Astrocyte (in vitro differentiated cells and primary cell): ENCODE measurements around the gene DUSP10. TPM values are rescaled to one million over a fixed set of nuclear protein-coding genes. Genes with fewer than 3 reads are reported as not detected.

ENCODE experiments used
- DNase-seq: peaks from one replicate; pipeline ENCODE4 v3.0.0-alpha.2; 2010; ENCODE audit warnings: low read depth
- FAIRE-seq: peaks from 2 replicates; lab custom pipeline; 2011; peaks lifted over from hg19 to GRCh38; lab: Jason Lieb, UNC
- H2AFZ ChIP-seq: 2 replicates; pipeline ENCODE4 v1.6.0; 2012; ENCODE audit warnings: low read depth, low read length, inconsistent platforms
- H3K27ac ChIP-seq: 2 replicates; pipeline ENCODE4 v1.5.1; 2011; ENCODE audit warnings: low read depth, low read length, inconsistent platforms
- H3K27me3 ChIP-seq: 2 replicates; pipeline ENCODE4 v1.6.0; 2011; ENCODE audit warnings: low read length, inconsistent platforms; ENCODE audit not compliant: insufficient read depth
- H3K36me3 ChIP-seq: 2 replicates; pipeline ENCODE4 v1.5.1; 2011; ENCODE audit warnings: low read length, inconsistent platforms; ENCODE audit not compliant: insufficient read depth
- H3K4me1 ChIP-seq: 2 replicates; pipeline ENCODE4 v1.5.1; 2011; ENCODE audit warnings: low read length, inconsistent platforms; ENCODE audit not compliant: insufficient read depth
- H3K4me2 ChIP-seq: 2 replicates; pipeline ENCODE4 v1.6.0; 2012; ENCODE audit warnings: low read length, inconsistent platforms
- H3K4me3 ChIP-seq: 2 replicates; pipeline ENCODE4 v1.5.1; 2011; ENCODE audit warnings: low read depth, mild to moderate bottlenecking, low read length, inconsistent platforms; ENCODE audit not compliant: insufficient read depth
- H3K79me2 ChIP-seq: 2 replicates; pipeline ENCODE4 v1.6.0; 2012; ENCODE audit warnings: mild to moderate bottlenecking, low read length, inconsistent platforms; ENCODE audit not compliant: insufficient read depth
- H3K9ac ChIP-seq: 2 replicates; pipeline ENCODE4 v1.6.0; 2012; ENCODE audit warnings: mild to moderate bottlenecking, low read length, inconsistent platforms
- H3K9me3 ChIP-seq: 2 replicates; pipeline ENCODE4 v1.5.1; 2012; ENCODE audit warnings: low read depth, mild to moderate bottlenecking, low read length, inconsistent platforms; ENCODE audit not compliant: insufficient read depth
- H4K20me1 ChIP-seq: 2 replicates; pipeline ENCODE4 v1.6.0; 2012; ENCODE audit warnings: low read length, inconsistent platforms; ENCODE audit not compliant: insufficient read depth
- H3K27ac Mint-ChIP-seq: one replicate; pipeline ENCODE4 v1.8.0; 2021; ENCODE audit warnings: mild to moderate bottlenecking, mixed read lengths; ENCODE audit not compliant: unreplicated experiment
- H3K27me3 Mint-ChIP-seq: one replicate; pipeline ENCODE4 v1.8.0; 2021; ENCODE audit warnings: low read depth, mixed read lengths; ENCODE audit not compliant: unreplicated experiment
- H3K36me3 Mint-ChIP-seq: one replicate; pipeline ENCODE4 v1.8.0; 2021; ENCODE audit warnings: low read depth, mixed read lengths; ENCODE audit not compliant: unreplicated experiment
- H3K4me1 Mint-ChIP-seq: one replicate; pipeline ENCODE4 v1.8.0; 2021; ENCODE audit warnings: low read depth, mixed read lengths; ENCODE audit not compliant: unreplicated experiment
- H3K4me3 Mint-ChIP-seq: one replicate; pipeline ENCODE4 v1.8.0; 2021; ENCODE audit warnings: mild to moderate bottlenecking, moderate library complexity, mixed read lengths; ENCODE audit not compliant: unreplicated experiment
- H3K9me3 Mint-ChIP-seq: one replicate; pipeline ENCODE4 v1.8.0; 2021; ENCODE audit warnings: mild to moderate bottlenecking, mixed read lengths; ENCODE audit not compliant: unreplicated experiment
- CTCF ChIP-seq: IDR thresholded peaks from 2 replicates; pipeline ENCODE4 v1.5.1; 2011; ENCODE audit warnings: low read depth, mild to moderate bottlenecking, inconsistent platforms, low read length, moderate library complexity; ENCODE audit not compliant: insufficient read depth
- EZH2 ChIP-seq: IDR thresholded peaks from 2 replicates; pipeline ENCODE4 v1.6.1; 2012; ENCODE audit warnings: mild to moderate bottlenecking, low read length, inconsistent platforms; ENCODE audit not compliant: insufficient read depth
- total RNA-seq: library from RNA; stranded (reverse); gene quantifications from 2 replicates; pipeline ENCODE4 v1.2.1, GENCODE V29; 2021

DUSP10 gene
- total RNA-seq, 1 donor from 2014 or later, result 45.8 TPM

GRCh38 chr1:221748981-221749380 is 7.1 kb upstream of the DUSP10 start:
- H3K9me3 ChIP-seq, result no peaks in the 10 kb centered on the region
- Mint-ChIP-seq H3K27ac (no peak overlapping the region), H3K27me3 (no peaks in the 10 kb centered on the region), H3K4me1 (peaks cover 3% of the 10 kb centered on the region), H3K36me3 (no peaks in the 10 kb centered on the region), H3K4me3 (no peak overlapping the region), H3K9me3 (no peaks in the 10 kb centered on the region)
- no peaks in the 10 kb centered on the region for H3K27me3 ChIP-seq
- TF ChIP-seq CTCF, result no peak
- no peak for TF ChIP-seq EZH2
- H3K79me2 ChIP-seq, result no peaks in the 10 kb centered on the region
- H3K4me1 ChIP-seq, result no peaks in the 10 kb centered on the region
- H3K4me3 ChIP-seq, result no peak overlapping the region
- H4K20me1 ChIP-seq, result no peaks in the 10 kb centered on the region
- no peak overlapping the region for H3K4me2 ChIP-seq
- H3K9ac ChIP-seq, result no peak overlapping the region
- no peak overlapping the region for H3K27ac ChIP-seq
- peak; percentile 65 for FAIRE-seq
- no peaks in the 10 kb centered on the region for H3K36me3 ChIP-seq
- H2AFZ ChIP-seq, result no peak overlapping the region
- DNase-seq, result no peak

- no peak overlapping the region for H3K27ac ChIP-seq
- no peak overlapping the region for H3K4me3 ChIP-seq
- no peaks in the 10 kb centered on the region for H3K79me2 ChIP-seq
- no peak for FAIRE-seq
- no peak overlapping the region for H2AFZ ChIP-seq
- no peaks in the 10 kb centered on the region for H3K9me3 Mint-ChIP-seq
- TF ChIP-seq CTCF (no peak), EZH2 (no peak)
- H3K27me3 ChIP-seq, result no peaks in the 10 kb centered on the region
- H3K27ac Mint-ChIP-seq, result no peak overlapping the region
- no peaks in the 10 kb centered on the region for H4K20me1 ChIP-seq
- no peaks in the 10 kb centered on the region for H3K9me3 ChIP-seq
- H3K4me2 ChIP-seq, result no peak overlapping the region
- no peak overlapping the region for H3K4me3 Mint-ChIP-seq
- no peak for DNase-seq
- no peak overlapping the region for H3K9ac ChIP-seq
- peaks cover 9% of the 10 kb centered on the region for H3K4me1 Mint-ChIP-seq
- H3K36me3 Mint-ChIP-seq, result no peaks in the 10 kb centered on the region
- no peaks in the 10 kb centered on the region for H3K36me3 ChIP-seq
- H3K4me1 ChIP-seq, result peaks cover 3% of the 10 kb centered on the region
- H3K27me3 Mint-ChIP-seq, result no peaks in the 10 kb centered on the region
These were observed 6.0 kb upstream of the DUSP10 start for GRCh38 chr1:221747839-221748238.

- peak overlapping the region; percentile 98 for H3K27ac ChIP-seq
- peak overlapping the region; percentile 98 for H3K9ac ChIP-seq
- H3K4me3 Mint-ChIP-seq, result peak overlapping the region; percentile 86
- H3K4me1 ChIP-seq, result peaks cover 7% of the 10 kb centered on the region
- H3K27me3 Mint-ChIP-seq, result no peaks in the 10 kb centered on the region
- H3K27ac Mint-ChIP-seq, result peak overlapping the region; percentile 91
- peaks cover 17% of the 10 kb centered on the region for H3K4me1 Mint-ChIP-seq
- H4K20me1 ChIP-seq, result peaks cover 28% of the 10 kb centered on the region
- no peaks in the 10 kb centered on the region for H3K9me3 ChIP-seq
- no peaks in the 10 kb centered on the region for H3K36me3 ChIP-seq
- TF ChIP-seq EZH2, result no peak
- no peak for TF ChIP-seq CTCF
- no peaks in the 10 kb centered on the region for H3K9me3 Mint-ChIP-seq
- FAIRE-seq (no peak), DNase-seq (no peak)
- no peaks in the 10 kb centered on the region for H3K27me3 ChIP-seq
- peaks cover 13% of the 10 kb centered on the region for H3K36me3 Mint-ChIP-seq
- peak overlapping the region; percentile 69 for H2AFZ ChIP-seq
- H3K79me2 ChIP-seq, result peaks cover 31% of the 10 kb centered on the region
- H3K4me3 ChIP-seq, result peak overlapping the region; percentile 100
- H3K4me2 ChIP-seq, result peak overlapping the region; percentile 99
These were observed 1.7 kb upstream of the DUSP10 start for GRCh38 chr1:221743416-221744208.
